Tibial nerve (tissue), 4 donors: ENCODE results near the gene OOEP.

Source experiments
- EP300 ChIP-seq, 2 donors: sonication (generic); formaldehyde crosslinking; IDR thresholded peaks; one replicate each; pipeline ENCODE4 v1.6.1; 2017; ENCODE audit warnings: antibody characterized with exemption in 2 of 2, mild to moderate bottlenecking in 1 of 2
- POLR2A ChIP-seq, 2 donors: fragments of 450-650 bp; IDR thresholded peaks; one replicate each; pipeline ENCODE4 v1.6.1; 2017; ENCODE audit warnings: antibody characterized with exemption in 2 of 2, mild to moderate bottlenecking in 2 of 2, moderate library complexity in 2 of 2
- TF ChIP-seq, protein P1 (sequence below), 5 experiments: fragments of 200-600 bp in 3 of 5; fragments of 450-650 bp in 2 of 5; sonication (generic) in 3 of 5; IDR thresholded peaks; one replicate each; pipeline ENCODE4 v1.5.1; 2016 to 2019; ENCODE audit warnings: antibody characterized with exemption in 5 of 5, mild to moderate bottlenecking in 3 of 5, moderate library complexity in 2 of 5

DNA sequence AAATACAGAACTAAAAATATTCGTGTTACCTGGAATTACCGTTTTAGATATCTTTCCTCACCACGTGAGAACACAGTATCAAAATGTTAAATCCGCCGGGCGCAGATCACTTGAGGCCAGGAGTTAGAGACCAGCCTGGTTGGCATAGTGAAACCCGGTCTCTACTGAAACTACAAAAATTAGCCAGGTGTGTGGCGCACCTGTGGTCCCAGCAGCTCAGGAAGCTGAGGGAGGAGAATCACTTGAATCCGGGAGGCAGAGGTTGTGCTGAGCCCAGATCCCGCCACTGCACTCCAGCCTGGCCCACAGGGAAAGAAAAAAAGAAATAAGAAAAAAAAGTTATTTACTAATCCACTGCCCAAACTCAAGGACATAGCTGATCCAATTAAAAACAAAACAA, 20.2 kb upstream of the OOEP start:
- TF ChIP-seq POLR2A (IDR thresholded peaks at IDR 0.05) = no peak
- TF ChIP-seq, protein P1, sequence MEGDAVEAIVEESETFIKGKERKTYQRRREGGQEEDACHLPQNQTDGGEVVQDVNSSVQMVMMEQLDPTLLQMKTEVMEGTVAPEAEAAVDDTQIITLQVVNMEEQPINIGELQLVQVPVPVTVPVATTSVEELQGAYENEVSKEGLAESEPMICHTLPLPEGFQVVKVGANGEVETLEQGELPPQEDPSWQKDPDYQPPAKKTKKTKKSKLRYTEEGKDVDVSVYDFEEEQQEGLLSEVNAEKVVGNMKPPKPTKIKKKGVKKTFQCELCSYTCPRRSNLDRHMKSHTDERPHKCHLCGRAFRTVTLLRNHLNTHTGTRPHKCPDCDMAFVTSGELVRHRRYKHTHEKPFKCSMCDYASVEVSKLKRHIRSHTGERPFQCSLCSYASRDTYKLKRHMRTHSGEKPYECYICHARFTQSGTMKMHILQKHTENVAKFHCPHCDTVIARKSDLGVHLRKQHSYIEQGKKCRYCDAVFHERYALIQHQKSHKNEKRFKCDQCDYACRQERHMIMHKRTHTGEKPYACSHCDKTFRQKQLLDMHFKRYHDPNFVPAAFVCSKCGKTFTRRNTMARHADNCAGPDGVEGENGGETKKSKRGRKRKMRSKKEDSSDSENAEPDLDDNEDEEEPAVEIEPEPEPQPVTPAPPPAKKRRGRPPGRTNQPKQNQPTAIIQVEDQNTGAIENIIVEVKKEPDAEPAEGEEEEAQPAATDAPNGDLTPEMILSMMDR (IDR thresholded peaks at IDR 0.05) = no peak
- no peak for TF ChIP-seq EP300 (IDR thresholded peaks at IDR 0.05)
